Chondrocyte (in vitro differentiated cells): ENCODE data around the gene KIFC3. TPM values are rescaled to one million over a fixed set of nuclear protein-coding genes. Genes with fewer than 3 reads are reported as not detected.
"Not testable (repeated sequence)": the region's sequence is repeated elsewhere in the genome, so short reads cannot be mapped to it uniquely, and the experiment has no call there.

ENCODE experiments used
- DNase-seq: peaks from one replicate; pipeline ENCODE4 v3.0.0; 2021; ENCODE audit warnings: mixed read lengths, low spot score
- H3K27ac Mint-ChIP-seq: one replicate; pipeline ENCODE4 v1.8.0; 2021; ENCODE audit warnings: mild to moderate bottlenecking, moderate library complexity, mixed read lengths; ENCODE audit not compliant: unreplicated experiment
- H3K27me3 Mint-ChIP-seq: 2 replicates; pipeline ENCODE4 v1.8.0; 2021; ENCODE audit warnings: low read depth, mixed read lengths
- H3K36me3 Mint-ChIP-seq: 2 replicates; pipeline ENCODE4 v1.8.0; 2021; ENCODE audit warnings: low read depth, mixed read lengths
- H3K4me1 Mint-ChIP-seq: 2 replicates; pipeline ENCODE4 v1.8.0; 2021; ENCODE audit warnings: low read depth, mild to moderate bottlenecking, mixed read lengths
- H3K4me3 Mint-ChIP-seq: one replicate; pipeline ENCODE4 v1.8.0; 2021; ENCODE audit warnings: mild to moderate bottlenecking, moderate library complexity, mixed read lengths; ENCODE audit not compliant: unreplicated experiment
- H3K9me3 Mint-ChIP-seq: 2 replicates; pipeline ENCODE4 v1.8.0; 2021; ENCODE audit warnings: low read depth, mixed read lengths
- CTCF ChIP-seq: fragments of 200-600 bp; sonication (generic); IDR thresholded peaks from 2 replicates; pipeline ENCODE4 v1.5.0; 2021; ENCODE audit warnings: antibody characterized with exemption, mild to moderate bottlenecking, moderate library complexity
- total RNA-seq: library from RNA; stranded (reverse); gene quantifications from 3 replicates; pipeline ENCODE4 v1.2.1, GENCODE V29; 2021

KIFC3 gene
- total RNA-seq, 1 donor from 2014 or later = 75.6 TPM

GRCh38 chr16:57838161-57838560 is 35.9 kb upstream of the KIFC3 start:
- H3K4me3 Mint-ChIP-seq = no peak overlapping the region
- no peaks in the 10 kb centered on the region for H3K36me3 Mint-ChIP-seq
- H3K4me1 Mint-ChIP-seq = peaks cover 70% of the 10 kb centered on the region
- H3K27ac Mint-ChIP-seq = no peak overlapping the region
- no peaks in the 10 kb centered on the region for H3K27me3 Mint-ChIP-seq
- H3K9me3 Mint-ChIP-seq = no peaks in the 10 kb centered on the region
- peak; percentile 59 for DNase-seq
- TF ChIP-seq CTCF = no peak

- H3K9me3 Mint-ChIP-seq = no peaks in the 10 kb centered on the region
- H3K27me3 Mint-ChIP-seq = no peaks in the 10 kb centered on the region
- DNase-seq = peak; percentile 46
- H3K36me3 Mint-ChIP-seq = no peaks in the 10 kb centered on the region
- no peak overlapping the region for H3K4me3 Mint-ChIP-seq
- H3K27ac Mint-ChIP-seq = peak overlapping the region; percentile 69
- peaks cover 64% of the 10 kb centered on the region for H3K4me1 Mint-ChIP-seq
- no peak for TF ChIP-seq CTCF
Observed at GRCh38 chr16:57837305-57838125, 35.2 kb upstream of the KIFC3 start.

GRCh38 chr16:57835439-57835838 is 33.1 kb upstream of the KIFC3 start:
- not testable (repeated sequence) for H3K36me3 Mint-ChIP-seq, H3K9me3 Mint-ChIP-seq, H3K27me3 Mint-ChIP-seq, DNase-seq, H3K4me3 Mint-ChIP-seq, H3K27ac Mint-ChIP-seq
- peaks cover 48% of the 10 kb centered on the region for H3K4me1 Mint-ChIP-seq

- no peak for DNase-seq
- no peak overlapping the region for H3K4me3 Mint-ChIP-seq
- H3K4me1 Mint-ChIP-seq = peaks cover 45% of the 10 kb centered on the region
- no peak overlapping the region for H3K27ac Mint-ChIP-seq
- TF ChIP-seq CTCF = no peak
- no peaks in the 10 kb centered on the region for H3K36me3 Mint-ChIP-seq
- no peaks in the 10 kb centered on the region for H3K27me3 Mint-ChIP-seq
- H3K9me3 Mint-ChIP-seq = no peaks in the 10 kb centered on the region
Observed at GRCh38 chr16:57834936-57835335, 32.6 kb upstream of the KIFC3 start.

- no peak for DNase-seq
- Mint-ChIP-seq H3K27ac (no peak overlapping the region), H3K9me3 (no peaks in the 10 kb centered on the region), H3K4me1 (peaks cover 26% of the 10 kb centered on the region), H3K4me3 (no peak overlapping the region), H3K27me3 (no peaks in the 10 kb centered on the region), H3K36me3 (no peaks in the 10 kb centered on the region)
- no peak for TF ChIP-seq CTCF
Observed at GRCh38 chr16:57830890-57831484, 28.7 kb upstream of the KIFC3 start.
